H7 (cell line): Measurements from ENCODE around the gene GPR17. TPM values are rescaled to one million over a fixed set of nuclear protein-coding genes. Genes with fewer than 3 reads are reported as not detected.

ENCODE experiments used
- DNase-seq: peaks from one replicate; pipeline ENCODE4 v3.0.0; 2012
- H3K27me3 ChIP-seq: 2 replicates; pipeline ENCODE4 v1.6.0; 2011; ENCODE audit warnings: mild to moderate bottlenecking, low read length; ENCODE audit not compliant: control insufficient read depth, insufficient read depth
- H3K36me3 ChIP-seq: replicated peaks from 2 replicates; pipeline ENCODE4 v1.5.1; 2011; ENCODE audit warnings: low read length; ENCODE audit not compliant: control insufficient read depth, insufficient read depth
- H3K4me3 ChIP-seq: 2 replicates; pipeline ENCODE4 v1.5.1; 2011; ENCODE audit warnings: low read depth, mild to moderate bottlenecking, control low read depth, low read length, moderate library complexity; ENCODE audit not compliant: insufficient read depth
- total RNA-seq: library from RNA; depleted of rRNA; stranded (reverse); fragments of >200 nt; shearing (Covaris generic); gene quantifications from 2 replicates; pipeline ENCODE4 v1.2.3, GENCODE V29; 2014

The GPR17 gene
- total RNA-seq, 1 experiment from 2014 or later = not detected

GRCh38 chr2:127658146-127658545 lies 12.2 kb downstream of the GPR17 start:
- H3K27me3 ChIP-seq = no peaks in the 10 kb centered on the region
- H3K36me3 ChIP-seq = no peaks in the 10 kb centered on the region
- no peak for DNase-seq
- H3K4me3 ChIP-seq = no peak overlapping the region

GRCh38 chr2:127658641-127659407 lies 12.9 kb downstream of the GPR17 start:
- Histone ChIP-seq H3K36me3 (no peaks in the 10 kb centered on the region), H3K27me3 (peaks cover 2% of the 10 kb centered on the region; the same call in 1 of the 2 replicates), H3K4me3 (no peak overlapping the region)
- DNase-seq = no peak

GRCh38 chr2:127659408-127660290 lies 13.7 kb downstream of the GPR17 start:
- Histone ChIP-seq H3K27me3 (peaks cover 5% of the 10 kb centered on the region; the same call in 1 of the 2 replicates), H3K4me3 (no peak overlapping the region), H3K36me3 (no peaks in the 10 kb centered on the region)
- DNase-seq = no peak

- Histone ChIP-seq H3K36me3 (no peaks in the 10 kb centered on the region), H3K4me3 (no peak overlapping the region), H3K27me3 (peaks cover 11% of the 10 kb centered on the region; the same call in 1 of the 2 replicates)
- DNase-seq = no peak
These were observed 14.3 kb downstream of the GPR17 start for GRCh38 chr2:127660291-127660578.

GRCh38 chr2:127661072-127661649 lies 15.2 kb downstream of the GPR17 start:
- no peak for DNase-seq
- Histone ChIP-seq H3K36me3 (no peaks in the 10 kb centered on the region), H3K4me3 (no peak overlapping the region), H3K27me3 (peaks cover 12% of the 10 kb centered on the region; the same call in 1 of the 2 replicates)

- H3K27me3 ChIP-seq = peaks cover 12% of the 10 kb centered on the region; the same call in 1 of the 2 replicates
- H3K36me3 ChIP-seq = no peaks in the 10 kb centered on the region
- DNase-seq = no peak
- H3K4me3 ChIP-seq = no peak overlapping the region
These were observed 16.1 kb downstream of the GPR17 start for GRCh38 chr2:127661949-127662510.

- Histone ChIP-seq H3K36me3 (no peaks in the 10 kb centered on the region), H3K4me3 (no peak overlapping the region), H3K27me3 (peaks cover 12% of the 10 kb centered on the region; the same call in 1 of the 2 replicates)
- no peak for DNase-seq
These were observed 17.1 kb downstream of the GPR17 start for GRCh38 chr2:127662937-127663565.

- no peak for DNase-seq
- no peaks in the 10 kb centered on the region for H3K36me3 ChIP-seq
- no peak overlapping the region; the same call in 1 of the 2 replicates for H3K4me3 ChIP-seq
- peaks cover 12% of the 10 kb centered on the region; the same call in 1 of the 2 replicates for H3K27me3 ChIP-seq
These were observed 17.7 kb downstream of the GPR17 start for GRCh38 chr2:127663566-127664064.

GRCh38 chr2:127664065-127664894 lies 18.3 kb downstream of the GPR17 start:
- Histone ChIP-seq H3K36me3 (no peaks in the 10 kb centered on the region), H3K4me3 (peak overlapping the region; percentile 24; the same call in 1 of the 2 replicates), H3K27me3 (peaks cover 12% of the 10 kb centered on the region; the same call in 1 of the 2 replicates)
- peak; percentile 88 for DNase-seq

- Histone ChIP-seq H3K4me3 (no peak overlapping the region; the same call in 1 of the 2 replicates), H3K36me3 (no peaks in the 10 kb centered on the region), H3K27me3 (peaks cover 12% of the 10 kb centered on the region; the same call in 1 of the 2 replicates)
- no peak for DNase-seq
These were observed 18.9 kb downstream of the GPR17 start for GRCh38 chr2:127664895-127665225.

GRCh38 chr2:127665267-127665893 lies 19.4 kb downstream of the GPR17 start:
- peak; percentile 35 for DNase-seq
- H3K4me3 ChIP-seq = no peak overlapping the region
- H3K27me3 ChIP-seq = peaks cover 12% of the 10 kb centered on the region; the same call in 1 of the 2 replicates
- H3K36me3 ChIP-seq = no peaks in the 10 kb centered on the region

GRCh38 chr2:127669056-127669455 lies 23.1 kb downstream of the GPR17 start:
- Histone ChIP-seq H3K27me3 (peaks cover 17% of the 10 kb centered on the region), H3K36me3 (no peaks in the 10 kb centered on the region), H3K4me3 (no peak overlapping the region)
- no peak for DNase-seq
